DND-41 (cell line): ENCODE measurements around the gene SQOR.

Experiments
- ATAC-seq: fragments of 200-7000 bp; cut with Tn5 transposase; 3 replicates; pipeline ENCODE4 v1.9.1; 2021; ENCODE audit warnings: low read depth; ENCODE audit not compliant: insufficient read depth
- DNase-seq: peaks from one replicate; pipeline ENCODE4 v3.0.0-alpha.2; 2020
- H2AFZ ChIP-seq: 2 replicates; pipeline ENCODE4 v1.6.0; 2012; ENCODE audit warnings: low read depth, low read length
- H3K27ac ChIP-seq: 2 replicates; pipeline ENCODE4 v1.5.1; 2012; ENCODE audit warnings: low read length, inconsistent platforms
- H3K27me3 ChIP-seq: fragments of 200-600 bp; sonication (generic); 2 replicates; pipeline ENCODE4 v1.6.0; 2012; ENCODE audit warnings: low read length, mild to moderate bottlenecking, inconsistent platforms; ENCODE audit not compliant: insufficient read depth, poor library complexity
- H3K36me3 ChIP-seq: 2 replicates; pipeline ENCODE4 v1.5.1; 2012; ENCODE audit warnings: low read length, inconsistent platforms; ENCODE audit not compliant: insufficient read depth
- H3K4me1 ChIP-seq: 2 replicates; pipeline ENCODE4 v1.5.1; 2012; ENCODE audit warnings: mild to moderate bottlenecking, low read length; ENCODE audit not compliant: insufficient read depth
- H3K4me2 ChIP-seq: 2 replicates; pipeline ENCODE4 v1.6.0; 2012; ENCODE audit warnings: mild to moderate bottlenecking, moderate library complexity, low read length, inconsistent platforms; ENCODE audit not compliant: insufficient read depth
- H3K4me3 ChIP-seq, 2 experiments: fragments of 200-600 bp in 1 of 2; shearing (Covaris generic) in 1 of 2; 2 replicates each; pipeline ENCODE4 v1.5.1; 2012 to 2016; ENCODE audit warnings: inconsistent platforms in 2 of 2, low read length in 2 of 2, mild to moderate bottlenecking in 2 of 2, low read depth in 1 of 2, moderate library complexity in 1 of 2
- H3K79me2 ChIP-seq: 2 replicates; pipeline ENCODE4 v1.6.0; 2012; ENCODE audit warnings: low read length, inconsistent platforms; ENCODE audit not compliant: insufficient read depth
- H3K9ac ChIP-seq: 2 replicates; pipeline ENCODE4 v1.6.0; 2012; ENCODE audit warnings: low read depth, mild to moderate bottlenecking, inconsistent platforms, low read length, moderate library complexity
- H3K9me3 ChIP-seq: 2 replicates; pipeline ENCODE4 v1.5.1; 2012; ENCODE audit warnings: low read length, moderate library complexity, mild to moderate bottlenecking, inconsistent platforms; ENCODE audit not compliant: insufficient read depth, severe bottlenecking
- H4K20me1 ChIP-seq: 2 replicates; pipeline ENCODE4 v1.6.0; 2012; ENCODE audit warnings: low read length; ENCODE audit not compliant: insufficient read depth
- EZH2 ChIP-seq: IDR thresholded peaks from 3 replicates; pipeline ENCODE4 v1.6.1; 2012; ENCODE audit warnings: borderline replicate concordance, low read depth, mild to moderate bottlenecking, moderate library complexity, low read length, inconsistent platforms; ENCODE audit not compliant: severe bottlenecking
- TF ChIP-seq, protein P1 (sequence below): IDR thresholded peaks from 2 replicates; pipeline ENCODE4 v1.5.1; 2012; ENCODE audit warnings: borderline replicate concordance, low read length, moderate library complexity, mild to moderate bottlenecking; ENCODE audit not compliant: poor library complexity, severe bottlenecking; ENCODE audit errors: extremely low read depth

Gene SQOR

DNA sequence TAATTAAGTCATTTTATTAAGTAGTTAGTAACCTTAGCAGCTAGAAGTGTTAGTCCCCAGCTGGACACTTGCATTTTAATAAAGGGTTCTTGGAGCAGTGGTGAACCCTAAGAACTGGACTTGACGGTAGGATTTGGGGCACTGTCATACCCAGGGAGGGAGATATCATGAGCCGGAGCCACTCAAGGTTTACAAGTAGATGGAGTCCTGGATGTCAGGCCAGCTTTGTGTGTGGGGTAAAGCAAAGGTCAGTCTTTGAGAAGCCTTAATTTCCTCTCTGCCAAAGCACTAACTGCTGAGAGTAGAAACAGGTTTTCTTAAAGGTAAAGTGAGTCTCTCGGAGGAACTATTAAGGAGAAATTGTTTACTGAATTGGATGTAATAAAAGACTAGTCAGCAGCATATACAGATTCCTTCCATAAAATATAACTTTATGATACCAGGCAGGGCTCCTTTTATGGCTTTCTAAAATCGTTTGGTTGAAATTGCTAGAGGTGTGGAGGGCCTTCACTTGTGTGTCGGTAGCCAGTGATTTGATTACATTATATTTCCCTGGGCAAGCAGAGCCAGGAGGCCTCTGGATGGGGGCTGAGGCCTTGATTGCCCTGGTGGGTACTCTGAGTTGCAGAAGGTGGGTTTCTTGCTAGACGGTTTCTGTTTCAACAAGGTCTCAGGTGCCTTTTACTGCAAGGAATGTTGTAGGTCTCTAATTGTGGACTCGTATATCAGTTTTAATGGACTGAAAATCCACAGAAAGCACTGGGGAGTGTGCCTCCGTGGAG lies 23.1 kb downstream of the SQOR start:
- Histone ChIP-seq H3K4me1 (no peaks in the 10 kb centered on the region), H3K79me2 (no peaks in the 10 kb centered on the region), H3K36me3 (no peaks in the 10 kb centered on the region), H3K9me3 (no peaks in the 10 kb centered on the region), H3K27ac (no peak overlapping the region), H3K9ac (no peak overlapping the region), H3K4me3 (no peak overlapping the region), H3K27me3 (no peaks in the 10 kb centered on the region), H3K4me2 (no peak overlapping the region), H2AFZ (no peak overlapping the region), H4K20me1 (no peaks in the 10 kb centered on the region)
- TF ChIP-seq, protein P1, sequence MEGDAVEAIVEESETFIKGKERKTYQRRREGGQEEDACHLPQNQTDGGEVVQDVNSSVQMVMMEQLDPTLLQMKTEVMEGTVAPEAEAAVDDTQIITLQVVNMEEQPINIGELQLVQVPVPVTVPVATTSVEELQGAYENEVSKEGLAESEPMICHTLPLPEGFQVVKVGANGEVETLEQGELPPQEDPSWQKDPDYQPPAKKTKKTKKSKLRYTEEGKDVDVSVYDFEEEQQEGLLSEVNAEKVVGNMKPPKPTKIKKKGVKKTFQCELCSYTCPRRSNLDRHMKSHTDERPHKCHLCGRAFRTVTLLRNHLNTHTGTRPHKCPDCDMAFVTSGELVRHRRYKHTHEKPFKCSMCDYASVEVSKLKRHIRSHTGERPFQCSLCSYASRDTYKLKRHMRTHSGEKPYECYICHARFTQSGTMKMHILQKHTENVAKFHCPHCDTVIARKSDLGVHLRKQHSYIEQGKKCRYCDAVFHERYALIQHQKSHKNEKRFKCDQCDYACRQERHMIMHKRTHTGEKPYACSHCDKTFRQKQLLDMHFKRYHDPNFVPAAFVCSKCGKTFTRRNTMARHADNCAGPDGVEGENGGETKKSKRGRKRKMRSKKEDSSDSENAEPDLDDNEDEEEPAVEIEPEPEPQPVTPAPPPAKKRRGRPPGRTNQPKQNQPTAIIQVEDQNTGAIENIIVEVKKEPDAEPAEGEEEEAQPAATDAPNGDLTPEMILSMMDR: no peak
- no peak for TF ChIP-seq EZH2
- ATAC-seq: no peak
- DNase-seq: no peak

DNA sequence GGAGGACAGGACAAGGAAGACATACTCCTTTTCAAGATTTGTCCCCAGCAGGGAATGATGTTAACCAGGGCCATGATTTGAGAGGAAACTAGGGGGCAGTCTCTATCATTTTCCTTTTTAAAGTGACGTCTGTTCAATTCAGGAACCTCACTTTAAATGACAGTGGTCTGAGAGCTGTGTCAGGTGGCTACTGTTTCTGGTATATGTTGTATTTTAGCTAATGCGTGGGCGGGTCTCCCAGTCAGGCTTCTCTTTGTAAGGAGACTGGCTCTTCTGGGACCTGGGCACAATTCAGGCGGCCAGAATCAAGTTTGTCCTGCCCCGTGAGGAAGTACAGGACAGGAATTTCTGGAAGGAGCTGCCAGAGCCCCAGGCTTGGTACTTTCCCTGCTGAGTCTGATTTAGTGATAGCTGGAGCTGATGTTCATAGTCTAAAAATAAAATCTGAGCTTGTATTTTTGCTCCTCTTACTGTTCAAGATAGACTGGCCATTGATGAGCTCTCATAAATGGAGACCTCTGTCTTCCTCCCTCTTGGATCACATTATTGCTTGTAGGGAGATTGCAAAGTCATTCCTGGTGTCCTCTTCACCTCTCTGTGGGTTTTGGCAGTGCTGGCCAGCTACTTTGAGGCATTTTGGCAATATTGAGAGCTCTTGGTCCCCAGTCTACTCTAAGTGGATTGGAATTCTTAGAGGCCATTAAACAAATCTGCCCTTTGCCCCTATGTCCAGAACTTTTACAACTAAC lies 25.6 kb downstream of the SQOR start:
- Histone ChIP-seq H3K27me3 (no peaks in the 10 kb centered on the region), H3K9ac (no peak overlapping the region), H3K4me3 (no peak overlapping the region), H3K9me3 (no peaks in the 10 kb centered on the region), H3K79me2 (no peaks in the 10 kb centered on the region), H3K36me3 (no peaks in the 10 kb centered on the region), H3K27ac (no peak overlapping the region), H4K20me1 (no peaks in the 10 kb centered on the region), H3K4me1 (no peaks in the 10 kb centered on the region), H3K4me2 (no peak overlapping the region), H2AFZ (no peak overlapping the region)
- TF ChIP-seq, protein P1: no peak
- TF ChIP-seq EZH2: no peak
- no peak for DNase-seq
- ATAC-seq: no peak

DNA sequence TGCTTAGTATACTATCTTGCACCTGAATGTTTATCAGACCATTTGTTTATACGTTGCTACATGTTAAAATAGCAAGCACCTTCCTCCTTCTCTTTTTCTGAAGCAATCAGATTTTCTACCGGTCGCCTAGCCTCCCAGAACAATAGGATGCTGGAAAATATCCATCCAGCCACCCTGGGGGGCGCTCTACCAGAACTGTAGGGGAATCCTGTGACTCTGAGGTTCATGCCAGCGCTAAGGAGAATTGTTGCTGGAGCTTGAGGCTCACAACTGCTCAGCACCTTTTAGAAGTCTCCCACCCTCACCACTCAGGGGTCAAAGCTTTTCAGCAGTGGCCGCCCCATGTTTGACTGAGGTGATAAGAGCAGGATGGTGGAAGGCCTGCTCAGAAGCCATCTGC lies 27.5 kb downstream of the SQOR start:
- Histone ChIP-seq H3K9me3 (no peaks in the 10 kb centered on the region), H4K20me1 (no peaks in the 10 kb centered on the region), H2AFZ (no peak overlapping the region), H3K4me1 (no peaks in the 10 kb centered on the region), H3K79me2 (no peaks in the 10 kb centered on the region), H3K4me2 (no peak overlapping the region), H3K9ac (no peak overlapping the region), H3K36me3 (no peaks in the 10 kb centered on the region), H3K27ac (no peak overlapping the region), H3K4me3 (no peak overlapping the region), H3K27me3 (no peaks in the 10 kb centered on the region)
- ATAC-seq (no peak), DNase-seq (no peak)
- TF ChIP-seq, protein P1: no peak
- TF ChIP-seq EZH2: no peak
